HG02610 (cell line): ENCODE measurements around the gene BHMT.
"Not testable (repeated sequence)": the region's sequence is repeated elsewhere in the genome, so short reads cannot be mapped to it uniquely, and the experiment has no call there.

Source experiments
- ATAC-seq: cut with Tn5 transposase; IDR thresholded peaks from one replicate; pipeline ENCODE4 v1.9.1; 2021; ENCODE audit warnings: mild to moderate bottlenecking, moderate library complexity; ENCODE audit not compliant: unreplicated experiment

Gene BHMT

GRCh38 chr5:79171635-79172245, 60.1 kb downstream of the BHMT start:
- ATAC-seq, result no peak

GRCh38 chr5:79172269-79172668, 60.7 kb downstream of the BHMT start:
- no peak for ATAC-seq

GRCh38 chr5:79173626-79174025, 62.0 kb downstream of the BHMT start:
- ATAC-seq, result no peak

GRCh38 chr5:79180449-79180848, 68.8 kb downstream of the BHMT start:
- ATAC-seq, result not testable (repeated sequence)

DNA sequence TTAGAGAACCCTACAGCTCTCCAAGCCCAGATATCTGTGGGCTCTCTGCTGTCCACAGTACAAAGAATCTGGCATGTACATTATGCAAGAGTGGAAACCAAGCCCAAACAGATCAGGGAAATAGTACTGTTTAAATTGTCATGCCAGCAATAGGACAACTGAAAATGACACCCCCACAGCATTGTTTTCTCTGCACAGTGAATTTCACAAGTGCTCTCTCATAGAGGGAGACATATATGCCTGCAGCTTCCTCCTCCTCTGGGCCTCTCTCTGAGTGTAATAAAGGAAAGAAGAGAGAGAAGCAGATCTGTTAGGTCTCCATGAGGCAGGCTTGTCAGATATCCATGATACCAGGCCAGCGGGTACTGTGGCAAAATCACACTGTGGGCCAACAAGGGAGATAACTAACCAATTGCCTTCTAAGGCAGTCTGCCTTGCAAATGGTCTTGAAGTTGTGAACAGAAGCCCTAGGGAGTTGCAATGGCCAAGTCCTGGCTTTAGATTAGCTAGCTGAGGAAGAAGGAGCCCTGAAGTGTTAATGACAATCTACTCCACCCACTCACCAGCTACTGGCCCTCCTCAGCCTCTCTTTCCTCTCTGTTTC, 69.9 kb downstream of the BHMT start:
- ATAC-seq, result no peak
